Measurements from ENCODE around the gene TMPRSS3.

The TMPRSS3 gene

DNA sequence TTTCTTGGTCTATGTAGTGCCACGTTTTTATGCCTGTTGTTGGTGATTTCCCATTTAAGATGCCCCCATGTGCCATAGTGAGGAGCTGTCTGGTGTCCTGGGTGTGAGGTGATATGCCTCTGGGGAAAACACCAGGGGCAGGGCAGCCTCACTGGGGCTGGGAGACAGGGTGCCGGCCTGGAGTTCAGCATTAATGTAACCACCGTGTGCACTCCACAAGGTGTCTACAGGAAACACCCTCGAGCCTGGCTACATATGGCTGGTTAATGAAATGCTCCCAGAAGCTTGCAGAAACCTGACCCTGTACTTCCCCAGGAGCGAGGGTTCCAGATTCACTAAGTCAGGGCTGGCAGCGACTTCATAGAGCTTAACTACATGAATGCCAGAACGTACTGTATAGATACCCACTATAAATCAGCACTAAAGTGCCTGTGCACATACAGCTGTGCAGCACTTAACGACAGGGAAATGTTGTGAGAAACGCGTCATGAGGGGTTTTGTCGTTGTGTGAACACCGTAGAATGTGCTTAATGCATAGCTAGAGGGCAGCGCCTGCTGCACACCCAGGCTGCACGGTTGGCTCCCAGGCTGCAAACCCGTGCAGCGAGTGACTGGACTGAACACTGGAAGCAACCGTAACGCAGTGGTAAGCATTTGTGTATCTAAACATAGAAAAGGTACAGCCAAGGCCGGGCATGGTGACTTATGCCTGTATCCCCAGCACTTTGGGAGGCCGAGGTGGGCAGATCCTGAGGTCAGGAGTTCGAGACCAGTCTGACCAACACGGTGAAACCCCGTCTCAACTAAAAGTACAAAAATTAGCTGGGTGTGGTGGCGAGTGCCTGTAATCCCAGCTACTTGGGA is 55.4 kb downstream of the TMPRSS3 start:
- no peak for DNase-seq (ENCODE audit: low read depth)
- no peak for TF ChIP-seq CTCF (IDR thresholded peaks at IDR 0.05; ENCODE audit: low read depth, low read length, missing control alignments)
- no peak overlapping the region for H3K4me3 ChIP-seq (ENCODE audit: low read depth, low read length)

- DNase-seq (ENCODE audit: low read depth): no peak
- TF ChIP-seq CTCF (IDR thresholded peaks at IDR 0.05; ENCODE audit: low read depth, low read length, missing control alignments): no peak
- no peak overlapping the region for H3K4me3 ChIP-seq (ENCODE audit: low read depth, low read length)
Observed at GRCh38 chr21:42338729-42339715, 56.8 kb downstream of the TMPRSS3 start.

DNA sequence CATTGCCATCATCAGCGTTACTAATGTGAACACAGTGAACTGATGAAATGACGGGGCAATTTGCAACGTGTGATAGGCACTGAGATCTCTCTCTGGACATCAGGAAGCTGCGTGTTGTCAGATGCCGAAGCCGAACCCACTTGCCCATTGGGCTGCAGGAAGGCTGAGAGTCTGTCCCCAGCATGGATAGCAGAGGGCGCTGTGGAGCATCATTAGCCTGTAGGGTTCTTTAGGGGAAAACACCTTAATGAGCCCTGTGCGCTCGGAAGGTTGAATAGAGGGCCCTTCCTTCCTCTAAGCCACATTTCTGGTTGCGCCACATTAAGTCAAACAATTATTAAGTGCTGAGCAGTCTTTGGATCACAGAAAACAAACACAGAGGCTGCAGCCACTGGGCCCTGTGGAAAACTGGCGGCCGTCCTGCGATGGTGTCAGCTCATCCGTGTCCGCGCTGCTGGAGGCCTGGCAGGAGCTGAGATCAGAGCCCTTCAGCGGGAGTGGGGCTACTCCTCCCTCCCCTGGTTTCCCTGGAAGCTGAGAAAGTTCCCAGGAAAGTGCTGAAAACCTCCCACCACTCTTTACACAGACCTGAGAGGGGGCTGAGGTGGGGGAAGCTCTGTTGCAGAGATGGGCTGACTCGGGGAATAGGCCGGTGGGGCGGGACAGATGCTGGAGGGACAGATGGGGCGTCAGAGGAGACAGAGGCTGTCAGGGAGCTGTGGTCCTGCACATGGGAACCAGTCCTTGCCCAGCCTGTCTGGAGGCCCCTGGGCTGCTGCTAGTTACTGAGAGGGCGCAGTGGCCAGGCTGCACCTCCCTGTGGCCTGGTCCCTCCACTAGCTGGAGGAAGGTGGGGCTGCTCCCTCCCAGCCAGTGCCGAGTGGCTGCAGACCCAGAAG is 57.8 kb downstream of the TMPRSS3 start:
- H3K4me3 ChIP-seq (ENCODE audit: low read depth, low read length): no peak overlapping the region
- no peak for DNase-seq (ENCODE audit: low read depth)
- peak; percentile 69 for TF ChIP-seq CTCF (IDR thresholded peaks at IDR 0.05; ENCODE audit: low read depth, low read length, missing control alignments)

GRCh38 chr21:42337276-42337675 is 58.6 kb downstream of the TMPRSS3 start:
- no peak for DNase-seq (ENCODE audit: low read depth)
- TF ChIP-seq CTCF (IDR thresholded peaks at IDR 0.05; ENCODE audit: low read depth, low read length, missing control alignments): no peak
- no peak overlapping the region for H3K4me3 ChIP-seq (ENCODE audit: low read depth, low read length)

DNA sequence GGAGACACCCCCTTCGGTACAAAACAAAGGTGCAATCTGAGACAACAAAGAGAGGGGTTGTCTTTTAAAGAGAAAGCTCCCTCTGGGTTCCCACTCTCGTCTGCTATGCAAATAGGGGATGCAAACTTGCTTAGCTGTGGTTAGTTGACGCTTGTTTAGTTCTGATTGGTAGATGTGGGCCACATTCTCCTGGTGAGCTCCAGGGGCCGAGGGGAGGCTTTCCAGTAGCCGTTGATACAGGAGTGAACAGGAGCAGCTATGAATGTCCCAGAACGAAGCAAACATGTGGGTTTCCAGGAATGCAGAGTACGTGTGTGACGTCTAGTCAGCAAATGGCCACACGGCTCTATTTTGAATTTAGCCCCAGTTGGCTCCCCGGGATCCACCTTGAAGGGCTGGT is 59.8 kb downstream of the TMPRSS3 start:
- TF ChIP-seq CTCF (IDR thresholded peaks at IDR 0.05; ENCODE audit: low read depth, low read length, missing control alignments): no peak
- no peak overlapping the region for H3K4me3 ChIP-seq (ENCODE audit: low read depth, low read length)
- DNase-seq (ENCODE audit: low read depth): no peak

All from GM12864 (cell line).